ENCODE data around the gene TBL1Y.
"Not testable (repeated sequence)": the region's sequence is repeated elsewhere in the genome, so short reads cannot be mapped to it uniquely, and the experiment has no call there.

TBL1Y gene

DNA sequence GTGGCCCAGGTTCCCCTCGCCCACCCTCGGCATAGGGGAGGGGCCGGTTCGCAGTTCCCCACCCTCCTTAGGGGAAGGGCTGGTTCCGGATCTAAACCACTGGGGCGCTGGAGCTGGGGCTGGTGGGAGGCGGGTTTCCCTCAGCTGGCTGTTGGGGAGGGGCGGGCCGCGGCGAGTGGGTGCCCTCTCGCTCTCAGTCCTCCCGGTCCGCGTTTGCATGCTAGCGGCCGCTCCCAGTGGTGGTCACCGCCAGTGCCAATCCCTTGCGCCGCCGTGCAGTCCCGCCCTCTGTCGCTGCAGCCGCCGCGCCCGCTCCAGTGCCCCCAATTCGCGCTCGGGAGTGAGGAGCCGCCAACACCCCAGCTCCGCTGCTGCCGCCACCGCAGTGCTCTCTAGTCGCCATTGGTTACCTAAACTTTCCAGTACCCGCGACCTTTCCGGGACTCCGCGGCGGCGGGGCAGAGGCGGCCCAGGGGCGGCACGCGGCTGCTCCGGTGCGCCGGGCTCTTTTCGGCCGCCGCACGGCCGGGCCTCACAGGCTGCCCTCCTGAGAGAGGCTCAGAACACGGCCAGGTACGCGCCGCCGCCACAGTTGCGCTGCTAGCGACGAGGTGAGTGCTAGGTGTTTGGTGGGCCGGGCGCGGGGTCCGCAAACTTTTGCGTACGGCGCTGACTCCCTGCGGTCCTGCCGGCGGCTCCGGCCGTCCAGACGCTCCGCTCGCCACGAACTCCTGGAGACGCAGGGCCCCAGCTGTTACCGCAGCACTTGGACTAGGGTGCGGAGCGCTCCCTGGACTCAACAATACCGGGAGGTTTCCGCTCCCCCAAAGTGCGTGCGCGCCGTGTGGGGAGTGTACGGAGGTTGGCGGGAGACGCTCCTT, at the start of gene TBL1Y:
TBL1Y (plus strand) TSS at position 326 of the 881 bp plus-strand sequence. CDS start 114,388 bp downstream, outside the sequence.
- peaks cover 56% of the 10 kb centered on the region for H3K27me3 ChIP-seq (ENCODE audit: insufficient read depth, poor library complexity, severe bottlenecking)
- no peak for DNase-seq (ENCODE audit: low spot score)
- H3K4me1 ChIP-seq (ENCODE audit: insufficient read depth, poor library complexity, severe bottlenecking): no peaks in the 10 kb centered on the region
- ATAC-seq (ENCODE audit: low read depth): peak; percentile 58
- H3K9me3 ChIP-seq (ENCODE audit: severe bottlenecking): no peaks in the 10 kb centered on the region
- H3K27ac ChIP-seq (ENCODE audit: poor library complexity, severe bottlenecking): no peak within 1 kb of the TSS
- H3K36me3 ChIP-seq (ENCODE audit: low read depth): no peaks in the 10 kb centered on the region
- H3K4me3 ChIP-seq (ENCODE audit: severe bottlenecking): peak within 1 kb of the TSS; percentile 12
- no peak for TF ChIP-seq CTCF (IDR thresholded peaks at IDR 0.05; ENCODE audit: poor library complexity, severe bottlenecking)

DNA sequence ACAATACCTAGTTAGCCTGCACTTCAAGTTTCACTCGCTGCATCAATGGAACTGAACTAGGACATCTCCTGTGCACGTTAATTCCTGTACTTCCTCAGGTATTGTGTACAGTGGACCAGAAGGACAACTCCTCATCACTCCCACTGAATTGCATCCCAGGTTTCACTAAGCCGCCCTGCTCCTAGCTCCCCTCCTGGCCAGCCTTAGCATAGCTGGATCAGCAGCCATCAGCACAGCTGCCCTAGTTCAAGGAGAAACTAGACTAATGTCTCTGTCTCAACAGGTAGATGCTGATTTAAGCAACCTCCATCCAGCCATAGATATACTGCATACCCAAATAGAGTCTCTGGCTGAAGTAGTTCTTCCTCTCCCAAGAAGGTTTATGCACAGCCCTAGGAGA, 16.0 kb upstream of the TBL1Y start:
- H3K4me1 ChIP-seq (ENCODE audit: insufficient read depth, poor library complexity, severe bottlenecking): no peaks in the 10 kb centered on the region
- TF ChIP-seq CTCF (IDR thresholded peaks at IDR 0.05; ENCODE audit: poor library complexity, severe bottlenecking): no peak
- no peaks in the 10 kb centered on the region for H3K9me3 ChIP-seq (ENCODE audit: severe bottlenecking)
- H3K4me3 ChIP-seq (ENCODE audit: severe bottlenecking): no peak overlapping the region
- H3K36me3 ChIP-seq (ENCODE audit: low read depth): no peaks in the 10 kb centered on the region
- H3K27ac ChIP-seq (ENCODE audit: poor library complexity, severe bottlenecking): no peak overlapping the region
- no peaks in the 10 kb centered on the region for H3K27me3 ChIP-seq (ENCODE audit: insufficient read depth, poor library complexity, severe bottlenecking)
- ATAC-seq (ENCODE audit: low read depth): no peak
- DNase-seq (ENCODE audit: low spot score): no peak

DNA sequence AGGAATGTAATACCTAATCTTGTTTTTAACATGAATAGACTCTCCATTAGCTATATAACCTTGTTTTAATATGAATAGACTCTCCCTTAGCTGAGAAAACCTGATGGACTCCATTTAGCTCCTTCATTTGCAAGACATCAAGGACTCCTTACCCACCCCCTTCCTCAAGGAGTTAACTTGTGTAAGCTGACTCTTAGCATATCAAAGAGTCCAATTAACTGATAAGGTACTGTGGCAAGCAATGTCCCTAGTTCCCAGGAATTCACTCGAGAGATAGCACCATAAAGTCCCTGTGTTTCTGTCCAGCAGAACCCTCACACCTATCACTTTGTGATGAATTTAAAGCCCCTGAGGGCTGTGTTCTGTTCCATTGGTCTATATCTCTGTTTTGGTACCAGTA, 15.3 kb upstream of the TBL1Y start:
- H3K27me3 ChIP-seq (ENCODE audit: insufficient read depth, poor library complexity, severe bottlenecking): no peaks in the 10 kb centered on the region

DNA sequence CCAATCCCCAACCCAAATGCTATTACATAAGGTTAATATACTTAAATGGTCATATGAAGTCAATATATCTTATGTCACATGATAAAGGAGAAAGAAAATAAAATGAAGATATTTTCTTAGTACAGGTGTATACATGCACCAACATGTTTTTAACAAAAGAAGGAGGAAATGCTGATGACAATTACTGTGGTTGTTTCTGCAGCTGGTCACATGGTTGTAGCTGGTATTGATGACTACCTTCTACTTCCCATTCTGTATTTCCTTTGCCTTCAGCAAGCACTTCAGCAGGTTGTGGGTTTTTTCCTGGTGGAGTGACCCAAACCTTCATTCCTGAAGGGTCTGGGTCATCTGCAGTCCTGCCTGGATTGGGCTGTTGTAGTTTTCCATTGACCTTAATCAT, 8.4 kb upstream of the TBL1Y start:
- not testable (repeated sequence) for H3K4me3 ChIP-seq (ENCODE audit: severe bottlenecking); DNase-seq (ENCODE audit: low spot score); H3K4me1 ChIP-seq (ENCODE audit: insufficient read depth, poor library complexity, severe bottlenecking); H3K27ac ChIP-seq (ENCODE audit: poor library complexity, severe bottlenecking); H3K36me3 ChIP-seq (ENCODE audit: low read depth); ATAC-seq (ENCODE audit: low read depth); H3K27me3 ChIP-seq (ENCODE audit: insufficient read depth, poor library complexity, severe bottlenecking); H3K9me3 ChIP-seq (ENCODE audit: severe bottlenecking)

More for the DNA sequence above, 15.3 kb upstream of the TBL1Y start:
- no peaks in the 10 kb centered on the region for H3K36me3 ChIP-seq (ENCODE audit: low read depth)
- no peak for ATAC-seq (ENCODE audit: low read depth)
- H3K27ac ChIP-seq (ENCODE audit: poor library complexity, severe bottlenecking): no peak overlapping the region
- DNase-seq (ENCODE audit: low spot score): no peak
- no peaks in the 10 kb centered on the region for H3K4me1 ChIP-seq (ENCODE audit: insufficient read depth, poor library complexity, severe bottlenecking)
- no peak overlapping the region for H3K4me3 ChIP-seq (ENCODE audit: severe bottlenecking)
- H3K9me3 ChIP-seq (ENCODE audit: severe bottlenecking): no peaks in the 10 kb centered on the region
- no peak for TF ChIP-seq CTCF (IDR thresholded peaks at IDR 0.05; ENCODE audit: poor library complexity, severe bottlenecking)

GRCh38 chrY:6907591-6907990, 2.9 kb upstream of the TBL1Y start:
- Histone ChIP-seq H3K4me3 (ENCODE audit: severe bottlenecking) (no peak overlapping the region), H3K4me1 (ENCODE audit: insufficient read depth, poor library complexity, severe bottlenecking) (no peaks in the 10 kb centered on the region), H3K27me3 (ENCODE audit: insufficient read depth, poor library complexity, severe bottlenecking) (peaks cover 45% of the 10 kb centered on the region), H3K36me3 (ENCODE audit: low read depth) (no peaks in the 10 kb centered on the region), H3K9me3 (ENCODE audit: severe bottlenecking) (no peaks in the 10 kb centered on the region), H3K27ac (ENCODE audit: poor library complexity, severe bottlenecking) (no peak overlapping the region)
- ATAC-seq (ENCODE audit: low read depth) (no peak), DNase-seq (ENCODE audit: low spot score) (no peak)
- TF ChIP-seq CTCF (IDR thresholded peaks at IDR 0.05; ENCODE audit: poor library complexity, severe bottlenecking): no peak

DNA sequence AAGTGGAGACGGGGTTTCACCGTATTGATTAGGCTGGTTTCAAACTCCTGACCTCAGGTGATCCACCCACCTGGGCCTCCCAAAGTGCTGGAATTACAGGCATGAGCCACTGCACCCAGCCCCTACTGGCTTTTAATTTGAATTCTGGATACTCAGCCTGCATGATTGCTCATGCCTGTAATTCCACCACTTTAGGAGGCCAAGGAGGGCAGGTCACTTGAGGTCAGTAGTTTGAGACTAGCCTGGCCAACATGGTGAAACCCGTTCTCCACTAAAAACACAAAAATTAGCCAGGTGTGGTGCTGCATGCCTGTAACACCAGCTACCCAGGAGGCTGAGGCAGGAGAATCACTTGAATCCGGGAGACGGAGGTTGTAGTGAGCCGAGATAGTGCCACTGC, 2.5 kb upstream of the TBL1Y start:
- not testable (repeated sequence) for H3K36me3 ChIP-seq (ENCODE audit: low read depth); ATAC-seq (ENCODE audit: low read depth); H3K9me3 ChIP-seq (ENCODE audit: severe bottlenecking); DNase-seq (ENCODE audit: low spot score); H3K4me3 ChIP-seq (ENCODE audit: severe bottlenecking); H3K4me1 ChIP-seq (ENCODE audit: insufficient read depth, poor library complexity, severe bottlenecking); H3K27ac ChIP-seq (ENCODE audit: poor library complexity, severe bottlenecking)
- H3K27me3 ChIP-seq (ENCODE audit: insufficient read depth, poor library complexity, severe bottlenecking): peaks cover 47% of the 10 kb centered on the region
